NCI-H82 treated with DMSO at 0.1 percent for 48 hours (cell line): Measurements from ENCODE around the gene PF4V1.

ENCODE experiments used
- DNase-seq: peaks from one replicate; lab custom pipeline; 2025; ENCODE audit not compliant: unreplicated experiment; lab: John Stamatoyannopoulos, UW

PF4V1 gene, protein sequence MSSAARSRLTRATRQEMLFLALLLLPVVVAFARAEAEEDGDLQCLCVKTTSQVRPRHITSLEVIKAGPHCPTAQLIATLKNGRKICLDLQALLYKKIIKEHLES

DNA sequence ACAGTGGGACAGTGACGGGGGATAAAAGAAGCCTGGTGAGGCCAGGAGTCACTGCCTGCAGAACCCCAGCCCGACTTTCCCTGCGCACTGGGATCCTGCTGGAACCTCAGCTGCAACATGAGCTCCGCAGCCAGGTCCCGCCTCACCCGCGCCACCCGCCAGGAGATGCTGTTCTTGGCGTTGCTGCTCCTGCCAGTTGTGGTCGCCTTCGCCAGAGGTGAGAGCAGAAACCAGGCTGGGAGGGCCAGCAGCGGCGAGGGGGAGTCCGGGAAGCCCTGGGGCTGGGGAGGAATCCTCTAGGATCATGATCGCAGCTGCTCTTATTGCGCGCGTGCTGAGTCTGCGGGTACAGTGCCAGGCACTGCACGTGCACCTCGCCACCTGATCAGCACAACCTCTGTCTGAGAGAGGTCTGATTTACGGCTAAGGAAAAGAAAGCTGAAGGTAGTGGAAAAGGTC is at the start of gene PF4V1:
Gene PF4V1 (plus strand): TSS at position 51 of the 459 bp plus-strand sequence. CDS start 67 bp downstream, at position 118.
- no peak for DNase-seq

DNA sequence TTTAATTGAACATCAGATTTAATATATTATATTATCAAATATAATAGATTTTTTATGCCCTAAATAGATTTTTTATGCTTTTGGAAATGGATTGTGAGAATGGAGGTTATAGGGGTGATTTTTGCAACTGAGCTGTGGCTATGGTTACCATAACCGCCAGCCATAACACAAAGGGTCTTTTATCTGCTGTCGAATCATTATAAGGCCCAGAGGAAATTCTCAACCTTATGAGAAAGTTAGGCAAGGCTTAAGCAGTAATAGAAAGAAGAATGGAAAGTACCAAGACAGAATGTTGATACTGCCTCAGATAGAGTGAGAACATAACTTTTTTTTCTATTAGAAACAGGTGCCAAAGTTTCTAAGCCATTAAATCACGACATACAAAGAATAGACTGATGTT is 42.9 kb upstream of the PF4V1 start:
- DNase-seq = no peak

DNA sequence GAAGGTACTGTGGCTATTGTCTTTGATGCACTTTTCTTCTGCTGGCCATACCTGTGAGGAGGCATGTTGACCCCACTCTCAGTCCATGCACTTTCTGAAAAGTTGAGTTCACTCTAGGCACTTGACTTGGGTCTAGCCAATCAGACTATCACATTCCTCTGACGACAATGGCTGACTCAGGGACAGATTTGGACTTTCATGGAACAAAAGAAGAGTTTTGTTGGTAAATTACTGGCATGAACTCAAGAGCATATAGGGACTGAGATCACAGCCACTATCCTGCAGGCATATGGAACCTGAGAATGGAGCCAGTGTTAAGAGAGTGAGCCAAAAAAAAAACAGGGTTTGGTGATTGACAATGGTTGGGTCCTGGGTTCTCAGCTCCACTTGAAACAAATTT is 41.3 kb upstream of the PF4V1 start:
- DNase-seq = no peak

DNA sequence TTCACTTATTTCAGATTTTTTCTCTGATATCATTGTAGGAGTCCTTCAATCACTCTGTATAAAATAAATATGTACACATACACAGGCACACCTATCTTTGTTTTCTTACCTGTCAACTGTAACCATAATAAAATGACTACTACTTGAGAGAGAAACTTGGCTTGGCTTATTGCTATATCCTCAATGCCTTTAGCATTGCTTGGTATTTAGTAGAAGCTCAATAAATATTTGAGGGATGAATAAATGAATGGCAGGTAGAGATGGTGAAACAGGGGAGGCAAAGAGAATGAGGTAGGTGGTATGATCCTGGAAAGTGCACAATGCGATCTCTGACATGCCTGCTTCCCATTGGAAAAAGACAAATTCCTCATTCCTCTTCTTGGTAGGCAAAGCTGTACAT is 38.4 kb upstream of the PF4V1 start:
- DNase-seq = no peak

DNA sequence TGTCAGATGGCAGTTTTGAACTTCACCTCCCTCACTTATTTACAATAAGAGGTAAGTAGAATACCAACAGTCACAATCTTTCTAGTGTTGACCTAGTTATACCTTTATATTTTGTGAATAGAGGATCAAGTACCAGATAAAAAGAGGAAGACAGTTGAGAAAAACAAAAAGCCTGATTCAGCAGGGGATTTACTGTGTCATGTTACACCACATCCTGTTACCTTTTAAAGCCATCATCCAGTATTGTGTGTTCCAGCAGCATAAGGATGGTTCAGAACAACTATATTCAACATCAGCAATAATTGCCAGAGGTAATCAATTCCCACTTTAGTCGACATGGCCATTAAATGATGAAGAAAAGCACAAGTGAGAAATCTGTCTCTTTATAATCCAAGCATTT is 38.0 kb upstream of the PF4V1 start:
- no peak for DNase-seq

DNA sequence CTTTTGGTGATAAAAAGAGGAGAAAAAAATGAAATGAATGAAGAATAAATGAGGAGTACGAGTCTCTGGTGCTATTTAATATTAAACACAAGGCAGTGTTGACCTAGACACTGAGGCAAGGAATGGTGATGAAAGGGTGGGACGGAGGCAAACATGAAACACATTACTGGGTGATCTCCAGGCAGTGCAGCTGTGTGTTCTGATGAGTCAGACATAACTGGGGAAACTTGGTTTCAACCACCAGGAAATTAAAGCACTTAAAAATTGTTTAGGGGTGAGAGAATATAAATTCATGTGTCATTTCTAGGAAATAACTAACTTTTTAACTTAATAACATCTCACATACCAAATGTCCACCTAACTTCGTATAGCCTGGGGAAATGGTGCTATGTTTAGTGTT is 36.3 kb upstream of the PF4V1 start:
- no peak for DNase-seq

DNA sequence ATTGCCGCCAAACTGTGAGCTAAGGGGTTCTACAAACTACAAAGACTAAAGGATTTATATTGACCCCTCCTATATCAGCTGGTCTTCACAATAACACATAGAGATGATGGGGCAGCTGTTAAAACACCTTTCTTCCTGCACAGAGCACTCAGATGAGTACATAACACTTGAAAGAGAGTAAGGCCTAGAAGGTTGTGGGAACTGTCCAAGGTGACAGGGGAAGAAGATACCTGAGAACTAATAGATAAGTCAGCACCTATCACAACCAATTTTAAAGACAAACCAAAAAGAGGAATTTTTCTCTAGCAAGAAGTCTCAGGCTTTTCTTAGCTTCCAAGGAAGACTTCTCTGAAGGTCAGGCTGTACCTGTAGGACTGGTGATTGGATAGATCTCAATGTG is 35.8 kb upstream of the PF4V1 start:
- DNase-seq = no peak

DNA sequence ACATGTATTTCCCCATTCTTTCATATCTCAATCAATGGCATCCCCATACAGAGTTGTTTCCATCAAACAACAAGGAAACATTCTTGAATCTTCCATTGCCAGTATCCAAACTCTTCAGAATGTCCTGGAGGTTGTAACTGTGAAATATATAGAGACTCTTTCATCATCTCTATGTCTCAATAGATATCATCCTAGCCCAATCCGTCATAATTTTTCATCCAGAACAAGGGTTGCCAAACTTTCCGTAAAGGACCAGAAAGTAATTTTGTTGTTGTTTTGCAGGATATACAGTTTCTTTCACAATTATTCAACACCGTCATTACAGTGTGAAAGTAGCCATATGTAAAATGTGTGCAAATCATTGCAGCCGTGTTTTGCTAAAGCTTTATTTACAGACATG is 31.8 kb upstream of the PF4V1 start:
- no peak for DNase-seq

DNA sequence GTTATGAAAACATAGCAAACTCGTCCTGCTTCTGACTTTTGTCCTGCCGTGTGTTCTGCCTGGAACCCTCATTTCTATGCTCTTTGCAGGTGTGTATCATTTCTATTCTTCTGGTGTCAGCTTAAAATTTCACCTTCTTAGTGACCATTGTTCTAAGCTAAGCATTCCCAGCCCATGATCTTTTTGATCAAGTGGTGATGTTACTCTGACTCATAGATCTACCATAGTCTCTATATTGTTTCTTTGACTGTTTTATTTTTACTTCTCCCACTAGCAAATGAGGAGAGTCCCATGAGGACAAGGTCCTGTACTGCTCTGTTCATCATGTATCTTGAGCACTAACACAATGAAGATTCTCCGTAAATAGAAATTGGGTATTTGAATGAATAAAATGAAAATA is 30.7 kb upstream of the PF4V1 start:
- DNase-seq = no peak

DNA sequence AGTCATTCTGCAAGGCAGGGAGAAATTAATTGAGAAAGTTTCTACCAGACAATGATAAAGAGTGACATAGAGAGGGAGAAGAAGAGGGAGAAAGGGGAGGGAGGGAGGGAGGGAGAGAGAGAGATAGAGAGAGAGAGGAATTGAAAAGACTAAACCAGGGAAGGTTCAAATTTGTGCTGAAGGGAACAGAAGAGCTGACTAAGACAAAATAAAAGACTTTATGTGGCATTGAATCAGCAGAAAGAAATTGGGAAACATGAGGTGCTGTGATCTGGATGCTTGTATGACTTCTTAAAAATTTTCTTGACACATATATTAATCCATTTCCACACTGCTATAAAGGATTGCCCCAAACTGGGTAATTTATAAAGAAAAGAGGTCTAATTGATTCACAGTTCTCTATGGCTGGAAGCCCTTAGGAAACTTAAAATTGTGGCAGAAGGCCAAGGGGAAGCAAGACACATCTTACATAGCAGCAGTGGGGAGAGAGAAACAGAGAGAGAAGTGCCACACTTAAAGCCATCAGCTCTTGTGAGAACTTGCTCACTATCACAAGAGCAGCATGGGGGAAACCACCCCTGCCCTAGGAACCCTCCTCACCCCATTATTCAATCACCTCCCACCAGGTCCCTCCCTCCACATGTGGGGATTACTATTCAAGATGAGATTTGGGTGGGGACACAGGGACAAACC is 30.1 kb upstream of the PF4V1 start:
- no peak for DNase-seq

DNA sequence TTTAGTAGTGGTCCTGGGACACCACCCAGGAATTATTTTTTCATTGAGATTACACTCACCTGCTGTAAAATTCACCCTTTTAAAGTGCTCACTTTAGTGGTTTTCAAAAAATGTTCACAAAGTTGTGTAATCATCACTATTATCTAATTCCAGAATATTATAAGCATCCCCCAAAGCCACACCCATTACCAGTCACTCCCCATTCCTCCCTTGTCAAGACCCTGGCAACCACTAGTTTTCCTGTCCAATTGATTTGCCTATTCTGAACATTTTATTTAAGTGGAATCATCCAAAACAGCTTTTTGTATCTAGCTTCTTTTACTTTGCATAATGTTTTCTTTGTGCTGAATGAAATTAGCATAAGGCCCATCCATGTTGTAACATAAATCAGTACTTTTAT is 29.3 kb upstream of the PF4V1 start:
- DNase-seq = no peak

DNA sequence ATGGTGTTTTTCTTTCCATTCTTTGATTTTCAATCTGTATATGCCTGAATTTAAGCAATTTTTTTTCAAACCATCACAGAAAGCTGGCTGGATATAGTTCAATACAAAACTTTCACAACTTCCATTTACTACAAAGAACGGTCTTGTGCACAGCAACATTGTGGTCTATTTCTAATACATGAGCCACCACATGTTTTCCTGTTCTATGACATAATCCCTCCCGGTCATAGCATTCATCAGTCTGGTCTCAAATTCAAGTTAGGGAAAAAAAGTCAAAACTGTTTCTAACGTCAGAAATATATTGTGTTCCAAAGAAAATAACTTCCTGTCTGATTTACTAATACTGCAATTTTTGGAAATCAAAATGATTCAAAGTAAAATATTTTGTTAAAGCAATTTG is 24.1 kb upstream of the PF4V1 start:
- no peak for DNase-seq

DNA sequence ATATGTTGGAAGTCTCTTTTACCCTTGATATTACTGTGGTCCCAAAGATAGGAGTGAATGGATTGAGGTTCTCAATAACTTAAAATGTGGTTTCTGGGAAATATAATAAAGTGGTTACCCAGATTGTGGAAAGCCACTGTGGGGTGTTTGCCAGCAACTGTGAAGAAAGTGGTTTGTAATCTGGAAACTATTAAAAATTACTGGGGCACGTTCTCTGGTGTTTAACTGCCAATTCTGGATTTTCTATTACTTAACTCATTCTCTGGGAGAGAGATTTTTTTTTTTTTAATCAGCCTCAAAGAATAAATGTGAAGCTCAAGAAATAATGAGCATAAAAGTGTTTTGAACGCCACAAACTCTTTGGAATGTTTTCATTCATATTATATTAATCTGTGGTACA is 21.5 kb upstream of the PF4V1 start:
- DNase-seq = no peak

DNA sequence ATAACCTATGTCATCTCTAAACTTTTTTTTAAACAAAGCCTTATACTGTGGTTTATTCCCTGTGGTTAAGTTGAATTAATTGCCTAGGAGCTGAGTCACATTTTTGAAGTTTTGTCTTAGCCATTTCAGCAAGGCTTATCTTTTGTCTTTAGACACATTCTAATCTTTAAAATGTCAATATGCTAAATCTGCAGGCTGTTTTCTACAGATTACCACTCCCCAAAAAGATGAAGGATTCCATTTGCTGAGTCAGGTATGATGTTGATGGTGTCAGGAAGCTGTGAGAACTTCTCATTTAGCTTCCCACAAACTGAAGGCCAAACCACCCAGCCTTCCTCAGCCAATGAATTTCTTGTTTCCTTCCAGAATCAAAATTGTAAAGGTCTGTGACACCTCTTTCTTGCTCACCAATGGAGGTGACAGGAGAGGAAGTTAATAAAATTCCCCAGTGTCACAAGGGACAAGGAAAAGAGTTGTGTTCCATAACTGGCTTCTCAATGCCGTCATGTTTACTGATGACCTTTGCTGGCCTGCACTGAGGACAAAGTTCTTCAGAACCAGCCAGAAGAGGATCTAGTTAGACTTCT is 20.4 kb upstream of the PF4V1 start:
- no peak for DNase-seq

DNA sequence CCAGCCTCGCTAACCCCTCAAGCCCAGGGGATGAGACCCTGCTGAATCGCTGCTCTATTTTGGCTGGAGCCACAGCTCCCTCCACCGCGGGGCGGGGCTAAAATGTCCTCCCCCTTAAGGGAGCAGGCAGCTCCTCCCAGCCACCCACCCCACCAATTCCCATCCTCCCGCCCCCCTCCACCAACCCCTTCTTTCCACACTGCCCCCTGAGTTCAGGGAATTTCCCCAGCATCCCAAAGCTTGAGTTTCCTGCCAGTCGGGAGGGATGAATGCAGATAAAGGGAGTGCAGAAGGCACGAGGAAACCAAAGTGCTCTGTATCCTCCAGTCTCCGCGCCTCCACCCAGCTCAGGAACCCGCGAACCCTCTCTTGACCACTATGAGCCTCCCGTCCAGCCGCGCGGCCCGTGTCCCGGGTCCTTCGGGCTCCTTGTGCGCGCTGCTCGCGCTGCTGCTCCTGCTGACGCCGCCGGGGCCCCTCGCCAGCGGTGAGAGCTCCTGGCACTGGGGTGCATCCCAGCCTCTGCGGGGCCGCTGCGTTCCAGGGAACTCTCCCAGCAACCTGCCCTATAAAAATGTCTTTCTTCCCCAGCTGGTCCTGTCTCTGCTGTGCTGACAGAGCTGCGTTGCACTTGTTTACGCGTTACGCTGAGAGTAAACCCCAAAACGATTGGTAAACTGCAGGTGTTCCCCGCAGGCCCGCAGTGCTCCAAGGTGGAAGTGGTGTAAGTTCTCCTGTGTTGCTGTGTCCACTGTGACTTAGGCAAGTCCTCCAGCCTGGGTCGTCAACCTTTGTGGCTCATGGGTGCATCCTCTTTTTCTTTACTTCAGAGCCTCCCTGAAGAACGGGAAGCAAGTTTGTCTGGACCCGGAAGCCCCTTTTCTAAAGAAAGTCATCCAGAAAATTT is 16.5 kb upstream of the PF4V1 start, which contains the start of gene CXCL6:
Gene CXCL6 (plus strand): TSS at position 306 of the 907 bp plus-strand sequence. CDS start 73 bp downstream, at position 379.
- no peak for DNase-seq

DNA sequence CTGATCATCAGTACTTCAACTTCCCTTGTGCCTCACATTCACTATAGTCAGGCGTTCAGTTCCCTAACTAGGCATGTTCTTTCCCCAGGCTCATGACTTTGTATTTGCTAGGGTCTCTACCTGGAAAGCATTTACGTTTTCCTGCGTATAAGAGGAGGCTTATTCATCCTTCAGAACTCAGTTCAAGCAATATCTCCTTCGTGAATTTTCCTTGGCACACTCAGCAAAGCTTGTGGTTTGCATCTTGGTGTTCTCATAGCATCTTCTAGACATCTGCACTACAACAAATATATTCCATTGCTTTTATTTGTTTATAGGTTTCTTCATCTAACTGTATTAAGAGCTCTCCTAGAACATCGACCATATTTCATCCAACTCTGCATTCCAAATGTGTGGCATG is 14.0 kb upstream of the PF4V1 start:
- no peak for DNase-seq

DNA sequence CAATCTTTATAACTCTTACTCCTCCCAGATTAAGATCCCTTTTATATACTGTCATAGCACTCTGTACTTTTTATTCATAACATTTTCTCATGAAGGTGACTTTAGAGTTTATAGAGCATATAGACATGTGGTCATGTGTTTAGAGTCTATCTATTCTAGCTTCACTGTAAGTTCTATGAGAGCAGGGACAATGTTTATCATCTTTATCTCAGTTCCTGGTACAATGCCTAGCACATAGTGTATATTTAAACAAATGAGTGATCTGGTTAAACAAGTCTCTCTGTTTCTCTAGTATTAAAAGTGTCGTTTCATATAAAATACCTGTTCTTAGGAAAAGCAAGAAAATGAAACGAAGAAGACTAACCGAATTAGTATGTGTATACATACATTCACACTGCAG is 13.4 kb upstream of the PF4V1 start:
- no peak for DNase-seq

DNA sequence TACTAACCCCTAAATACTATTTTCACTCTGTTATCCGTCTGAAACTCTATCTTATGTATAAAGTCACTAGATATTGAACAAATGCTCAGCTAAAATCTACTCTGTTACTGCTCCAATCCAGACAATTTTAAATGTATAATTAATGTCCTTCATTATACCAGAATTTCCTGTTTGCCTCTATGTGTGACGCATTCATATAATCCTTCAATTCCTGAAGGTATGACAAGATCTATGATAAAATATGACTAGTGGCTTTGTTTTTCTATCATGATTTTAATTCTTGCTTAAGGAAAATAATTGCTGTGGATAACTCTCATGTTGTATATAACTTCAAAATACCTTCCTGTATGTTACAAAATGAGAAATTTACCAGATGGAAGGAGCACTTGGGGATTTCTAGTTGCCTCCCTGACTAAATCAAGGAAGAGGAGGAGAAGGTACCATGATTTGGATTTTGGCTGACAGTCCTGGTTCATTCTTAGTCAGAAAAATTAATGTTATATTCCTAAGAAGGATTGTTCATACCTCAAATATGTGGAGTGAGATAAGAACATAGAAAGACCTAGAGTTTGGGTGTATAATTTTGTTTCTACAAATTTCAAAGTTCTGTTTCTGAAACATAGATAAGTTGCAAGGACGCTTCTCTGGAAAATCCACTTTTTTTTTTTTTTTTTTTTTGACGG is 11.7 kb upstream of the PF4V1 start:
- DNase-seq = no peak

DNA sequence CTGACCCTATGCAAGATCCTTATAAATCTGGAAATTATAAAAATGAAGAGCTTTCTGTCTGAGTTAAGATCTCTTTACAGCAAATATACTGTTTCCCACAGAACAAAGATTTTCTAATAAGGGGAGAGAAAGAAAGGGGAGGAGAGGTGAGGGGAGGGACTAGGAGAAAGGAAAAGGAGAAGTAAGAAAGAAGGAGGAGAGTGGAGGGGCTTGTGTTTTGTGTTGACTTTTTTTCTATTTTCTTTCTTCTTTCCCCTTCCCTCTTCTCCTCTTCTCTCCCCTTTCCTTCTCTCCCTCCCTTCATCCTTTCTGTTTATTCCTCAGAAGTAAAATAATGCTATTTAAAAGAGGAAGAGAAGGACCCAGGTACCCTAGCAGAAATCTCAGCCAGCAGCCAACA is 10.4 kb upstream of the PF4V1 start:
- DNase-seq = no peak

DNA sequence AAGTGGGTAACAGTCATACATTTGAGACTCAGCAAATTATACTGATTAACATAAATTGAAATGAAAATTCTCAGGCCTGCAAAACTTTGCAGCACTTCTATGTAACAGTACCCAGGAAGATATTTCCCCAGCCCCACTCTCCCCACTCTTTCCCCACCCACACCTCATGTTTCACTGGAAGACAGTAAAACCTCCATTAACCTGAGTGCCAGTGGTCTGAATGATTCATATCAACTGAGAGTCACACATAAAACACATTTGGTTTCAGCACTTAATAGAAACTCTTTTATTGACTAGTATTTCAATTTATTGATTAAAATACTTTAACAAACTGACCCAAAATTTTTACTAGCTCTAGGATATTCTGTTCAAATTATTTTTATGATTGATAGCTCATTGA is 9.7 kb upstream of the PF4V1 start:
- DNase-seq = no peak

DNA sequence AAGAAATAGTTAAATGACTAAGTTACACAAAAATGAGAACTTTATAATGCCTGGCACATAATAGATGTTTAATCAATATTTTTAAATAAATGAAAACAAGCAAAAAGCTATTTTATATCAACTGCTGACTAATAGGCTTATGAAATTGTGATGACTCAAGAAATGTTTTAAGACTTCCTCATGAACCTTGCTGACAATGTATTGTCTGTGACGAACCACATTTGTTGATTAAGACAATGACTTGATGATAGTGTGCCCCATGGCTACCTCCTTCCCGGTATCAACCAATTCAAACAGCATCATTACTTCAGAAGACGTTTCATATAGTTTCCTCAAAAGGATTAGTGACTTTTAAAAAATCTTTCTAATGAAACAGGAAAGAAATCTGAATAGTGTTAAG is 8.8 kb upstream of the PF4V1 start:
- no peak for DNase-seq
